Activated naive CD8-positive, alpha-beta T cell treated with anti-CD3 and anti-CD28 coated beads, Interleukin-2, amount 10 ng/mL, durations not matched to agents 7 days and 5 days (primary cell): ENCODE results near the gene ANO4. TPM values are rescaled to one million over a fixed set of nuclear protein-coding genes. Genes with fewer than 3 reads are reported as not detected.

Experiments
- ATAC-seq: fragments of 150-1000 bp; cut with Tn5 transposase; one replicate; pipeline ENCODE4 v1.10.0; 2021; ENCODE audit warnings: low read depth, moderate library complexity
- POLR2A ChIA-PET: fragments of 350-600 bp; sonication (Branson Sonifier 250); formaldehyde crosslinking; loops from one replicate; lab custom pipeline; 2021; ENCODE audit warnings: antibody characterized with exemption; lab: Charles Lee
- DNase-seq: peaks from one replicate; pipeline ENCODE4 v3.0.0; 2021
- H3K27ac Mint-ChIP-seq: one replicate; pipeline ENCODE4 v1.8.0; 2022; ENCODE audit warnings: mild to moderate bottlenecking, mixed read lengths
- H3K27me3 Mint-ChIP-seq: one replicate; pipeline ENCODE4 v1.8.0; 2022; ENCODE audit warnings: mild to moderate bottlenecking, moderate library complexity, mixed read lengths
- H3K36me3 Mint-ChIP-seq: one replicate; pipeline ENCODE4 v1.8.0; 2021; ENCODE audit warnings: mild to moderate bottlenecking, mixed read lengths
- H3K4me1 Mint-ChIP-seq: one replicate; pipeline ENCODE4 v1.8.0; 2021; ENCODE audit warnings: mixed read lengths
- H3K4me3 Mint-ChIP-seq: one replicate; pipeline ENCODE4 v1.8.0; 2022; ENCODE audit warnings: mild to moderate bottlenecking, moderate library complexity, mixed read lengths
- H3K9me3 Mint-ChIP-seq: one replicate; pipeline ENCODE4 v1.8.0; 2021; ENCODE audit warnings: mixed read lengths
- total RNA-seq, 2 experiments: library from RNA; stranded (reverse); gene quantifications; one replicate each; pipeline ENCODE4 v1.2.3, GENCODE V29; 2021

The ANO4 gene
- total RNA-seq, 2 experiments from 2014 or later, result not detected

- Mint-ChIP-seq H3K9me3 (no peaks in the 10 kb centered on the region), H3K4me1 (no peaks in the 10 kb centered on the region), H3K36me3 (no peaks in the 10 kb centered on the region), H3K27me3 (no peaks in the 10 kb centered on the region), H3K4me3 (no peak overlapping the region), H3K27ac (no peak overlapping the region)
- ATAC-seq (no peak), DNase-seq (no peak)
- POLR2A ChIA-PET, result no interaction called here
Measured at GRCh38 chr12:100830003-100830795, 35.6 kb downstream of the ANO4 start.

GRCh38 chr12:100833282-100833681 is 38.7 kb downstream of the ANO4 start:
- POLR2A ChIA-PET, result no interaction called here

DNA sequence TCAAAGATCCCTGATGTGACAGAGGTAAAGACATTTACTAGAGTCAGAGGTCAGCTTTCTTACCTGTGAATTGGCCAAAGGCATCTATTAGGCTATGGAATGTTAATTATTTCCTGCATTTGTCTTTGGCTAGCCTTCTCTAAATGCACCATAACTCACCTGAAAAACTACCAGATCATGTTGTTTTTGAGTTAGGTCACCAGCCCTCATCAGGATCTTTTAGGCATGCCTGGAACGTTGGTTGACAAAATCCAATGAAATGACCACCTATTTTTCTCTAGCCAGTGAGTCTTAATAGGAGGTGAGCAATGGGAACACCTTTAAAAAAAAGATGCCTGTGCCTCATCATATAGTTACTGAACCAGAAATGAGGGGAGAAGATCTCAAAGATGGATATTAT is 46.2 kb downstream of the ANO4 start:
- Mint-ChIP-seq H3K27me3 (no peaks in the 10 kb centered on the region), H3K4me1 (no peaks in the 10 kb centered on the region), H3K36me3 (no peaks in the 10 kb centered on the region), H3K9me3 (no peaks in the 10 kb centered on the region), H3K27ac (no peak overlapping the region), H3K4me3 (no peak overlapping the region)
- DNase-seq (no peak), ATAC-seq (no peak)
- POLR2A ChIA-PET, result no interaction called here

More at GRCh38 chr12:100833282-100833681, 38.7 kb downstream of the ANO4 start:
- ATAC-seq (no peak), DNase-seq (no peak)
- Mint-ChIP-seq H3K9me3 (no peaks in the 10 kb centered on the region), H3K36me3 (no peaks in the 10 kb centered on the region), H3K4me1 (no peaks in the 10 kb centered on the region), H3K27ac (no peak overlapping the region), H3K4me3 (no peak overlapping the region), H3K27me3 (no peaks in the 10 kb centered on the region)

GRCh38 chr12:100842156-100842555 is 47.6 kb downstream of the ANO4 start:
- no peaks in the 10 kb centered on the region for H3K27me3 Mint-ChIP-seq
- H3K27ac Mint-ChIP-seq, result no peak overlapping the region
- no peaks in the 10 kb centered on the region for H3K4me1 Mint-ChIP-seq
- POLR2A ChIA-PET, result no interaction called here
- H3K36me3 Mint-ChIP-seq, result no peaks in the 10 kb centered on the region
- no peak overlapping the region for H3K4me3 Mint-ChIP-seq
- ATAC-seq, result no peak
- DNase-seq, result no peak
- no peaks in the 10 kb centered on the region for H3K9me3 Mint-ChIP-seq

DNA sequence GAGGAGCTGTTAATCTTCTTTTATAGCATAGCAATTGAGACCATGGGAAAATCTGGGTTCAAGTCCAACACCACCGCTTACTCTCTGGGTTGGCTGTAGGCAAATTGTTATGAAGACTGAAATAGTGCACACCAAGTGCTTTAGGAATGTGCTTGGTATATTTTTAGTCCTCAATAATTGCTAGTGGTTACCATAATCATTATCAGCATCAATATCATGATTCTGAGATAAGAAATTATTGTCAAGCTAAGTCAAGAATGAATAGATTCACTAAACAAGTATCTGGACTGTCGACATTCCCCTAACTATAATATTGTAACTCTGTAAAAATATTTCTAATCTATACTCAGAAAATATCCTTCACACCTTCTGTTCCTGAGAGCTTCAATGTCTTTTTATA is 48.5 kb downstream of the ANO4 start:
- H3K27me3 Mint-ChIP-seq, result no peaks in the 10 kb centered on the region
- no peak for ATAC-seq
- H3K27ac Mint-ChIP-seq, result no peak overlapping the region
- DNase-seq, result no peak
- H3K4me1 Mint-ChIP-seq, result no peaks in the 10 kb centered on the region
- no peak overlapping the region for H3K4me3 Mint-ChIP-seq
- H3K9me3 Mint-ChIP-seq, result no peaks in the 10 kb centered on the region
- H3K36me3 Mint-ChIP-seq, result no peaks in the 10 kb centered on the region
- POLR2A ChIA-PET, result no interaction called here

DNA sequence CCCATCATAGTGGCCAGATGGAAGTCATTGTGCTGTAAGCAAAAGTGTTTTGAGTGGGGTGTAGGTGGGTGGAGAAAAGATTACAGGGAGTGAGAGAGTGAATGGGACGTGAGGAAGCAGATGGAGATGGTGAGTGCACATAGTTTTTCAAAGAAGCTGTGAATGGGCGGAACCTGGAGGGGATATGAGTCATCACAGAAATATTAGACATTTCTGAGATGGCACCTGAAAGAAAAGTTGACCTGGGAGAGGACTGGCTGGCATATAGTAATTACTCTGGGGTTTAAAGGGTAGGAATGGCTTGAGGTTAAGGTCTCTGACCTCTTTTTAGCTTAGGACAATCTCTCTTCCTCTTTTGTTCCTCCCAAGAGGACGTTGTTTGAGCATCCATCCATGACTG is 50.5 kb downstream of the ANO4 start:
- POLR2A ChIA-PET, result no interaction called here
- no peaks in the 10 kb centered on the region for H3K36me3 Mint-ChIP-seq
- no peak for DNase-seq

GRCh38 chr12:100851637-100852036 is 57.1 kb downstream of the ANO4 start:
- H3K4me1 Mint-ChIP-seq, result no peaks in the 10 kb centered on the region
- no peaks in the 10 kb centered on the region for H3K36me3 Mint-ChIP-seq
- H3K9me3 Mint-ChIP-seq, result no peaks in the 10 kb centered on the region
- no peak for ATAC-seq
- H3K4me3 Mint-ChIP-seq, result no peak overlapping the region
- POLR2A ChIA-PET, result no interaction called here
- DNase-seq, result no peak
- H3K27ac Mint-ChIP-seq, result no peak overlapping the region
- H3K27me3 Mint-ChIP-seq, result no peaks in the 10 kb centered on the region

More for the DNA sequence above, 50.5 kb downstream of the ANO4 start:
- H3K4me3 Mint-ChIP-seq, result no peak overlapping the region
- H3K27me3 Mint-ChIP-seq, result no peaks in the 10 kb centered on the region
- H3K4me1 Mint-ChIP-seq, result no peaks in the 10 kb centered on the region
- H3K9me3 Mint-ChIP-seq, result no peaks in the 10 kb centered on the region
- no peak for ATAC-seq
- no peak overlapping the region for H3K27ac Mint-ChIP-seq

DNA sequence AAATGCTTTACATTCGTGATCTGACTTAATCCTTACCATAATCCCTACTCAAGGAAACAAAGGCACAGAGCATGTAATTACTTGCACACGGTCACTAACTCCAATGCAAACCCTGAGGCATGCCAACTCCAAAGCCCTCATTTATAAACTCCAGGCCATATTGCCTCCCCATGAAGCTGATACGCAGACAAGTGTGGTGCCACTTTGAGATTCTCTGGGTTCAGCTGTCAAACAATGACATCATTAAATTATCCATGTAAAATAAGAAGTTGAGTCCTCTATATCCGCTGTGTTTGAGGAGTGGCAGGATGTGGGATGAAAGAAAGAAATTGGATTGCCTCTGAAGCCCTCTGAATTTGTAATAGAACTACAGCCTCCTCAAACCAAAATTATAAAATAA is 62.8 kb downstream of the ANO4 start:
- no peak for DNase-seq
- Mint-ChIP-seq H3K27ac (no peak overlapping the region), H3K36me3 (no peaks in the 10 kb centered on the region), H3K9me3 (no peaks in the 10 kb centered on the region), H3K4me1 (no peaks in the 10 kb centered on the region), H3K4me3 (no peak overlapping the region), H3K27me3 (no peaks in the 10 kb centered on the region)
- POLR2A ChIA-PET, result no interaction called here
- no peak for ATAC-seq

DNA sequence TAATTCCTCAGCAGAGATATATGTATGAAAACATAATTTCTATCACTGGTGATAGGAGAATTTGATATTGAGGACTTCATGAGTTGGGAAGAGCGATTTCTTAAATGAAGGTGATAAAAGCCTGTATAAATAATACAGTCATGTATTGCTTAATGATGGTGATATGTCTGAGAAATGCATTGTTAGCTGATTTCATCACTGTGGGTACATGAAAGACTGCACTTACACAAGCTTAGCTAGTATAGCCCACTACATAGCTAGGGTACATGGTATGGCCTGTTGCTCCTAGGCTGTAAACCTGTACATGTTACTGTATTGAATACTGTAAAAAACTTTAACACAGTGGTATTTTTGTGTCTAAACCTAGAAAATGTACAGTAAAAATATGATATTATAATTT is 63.4 kb downstream of the ANO4 start:
- no peaks in the 10 kb centered on the region for H3K9me3 Mint-ChIP-seq
- DNase-seq, result no peak
- no peaks in the 10 kb centered on the region for H3K36me3 Mint-ChIP-seq
- no peak for ATAC-seq
- no peaks in the 10 kb centered on the region for H3K27me3 Mint-ChIP-seq
- no peaks in the 10 kb centered on the region for H3K4me1 Mint-ChIP-seq
- H3K4me3 Mint-ChIP-seq, result no peak overlapping the region
- POLR2A ChIA-PET, result no interaction called here
- no peak overlapping the region for H3K27ac Mint-ChIP-seq

GRCh38 chr12:100858656-100859055 is 64.1 kb downstream of the ANO4 start:
- H3K36me3 Mint-ChIP-seq, result no peaks in the 10 kb centered on the region
- H3K4me1 Mint-ChIP-seq, result no peaks in the 10 kb centered on the region
- no peak overlapping the region for H3K4me3 Mint-ChIP-seq
- H3K27me3 Mint-ChIP-seq, result no peaks in the 10 kb centered on the region
- POLR2A ChIA-PET, result no interaction called here
- no peak for ATAC-seq
- no peaks in the 10 kb centered on the region for H3K9me3 Mint-ChIP-seq
- no peak for DNase-seq
- H3K27ac Mint-ChIP-seq, result no peak overlapping the region

DNA sequence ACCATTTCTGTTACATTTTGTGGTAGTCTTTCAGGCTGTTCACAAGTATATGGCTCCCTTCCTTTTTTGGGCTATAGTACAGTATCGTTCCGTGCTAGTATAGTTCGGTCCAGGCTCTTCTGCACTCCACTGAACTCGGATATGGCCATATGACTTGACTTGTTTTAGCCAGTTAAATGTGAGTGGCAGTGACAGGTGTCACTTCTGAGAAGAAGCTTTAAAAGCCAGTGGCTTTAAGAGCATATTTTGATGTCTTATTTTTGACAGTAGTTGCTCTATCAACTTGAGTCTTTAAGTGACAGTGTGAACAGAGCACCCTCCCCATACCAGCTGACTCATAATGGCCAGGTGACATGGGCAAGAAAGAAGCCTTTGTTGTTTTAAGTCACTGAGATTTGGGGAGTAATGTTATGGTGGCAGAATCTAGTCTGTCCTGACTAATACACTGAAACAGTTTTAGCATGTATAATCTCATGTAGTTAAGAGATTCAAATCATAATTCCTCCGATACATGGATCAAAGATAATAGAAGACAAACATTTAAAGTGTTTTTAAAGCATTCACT is 64.6 kb downstream of the ANO4 start:
- Mint-ChIP-seq H3K9me3 (no peaks in the 10 kb centered on the region), H3K4me1 (no peaks in the 10 kb centered on the region), H3K4me3 (no peak overlapping the region), H3K27me3 (no peaks in the 10 kb centered on the region), H3K36me3 (no peaks in the 10 kb centered on the region), H3K27ac (no peak overlapping the region)
- DNase-seq, result no peak
- POLR2A ChIA-PET, result no interaction called here
- no peak for ATAC-seq

DNA sequence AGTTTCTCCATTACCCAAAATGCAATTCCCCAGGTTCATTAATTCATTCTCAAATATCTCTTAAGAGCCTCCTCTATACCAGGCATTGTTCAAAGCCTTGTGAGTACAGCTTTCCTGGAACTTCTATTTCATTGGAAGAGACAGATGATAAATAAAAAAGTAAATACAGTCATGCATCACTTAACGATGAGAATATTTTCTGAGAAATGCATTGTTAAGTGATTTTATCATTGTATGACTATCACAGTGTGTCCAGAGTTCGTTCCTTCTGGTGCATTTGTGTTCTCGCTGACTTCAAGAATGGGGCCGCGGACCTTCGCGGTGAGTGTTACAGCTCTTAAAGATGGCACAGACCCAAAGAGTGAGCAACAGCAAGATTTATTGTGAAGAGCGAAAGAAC is 66.0 kb downstream of the ANO4 start:
- Mint-ChIP-seq H3K36me3 (no peaks in the 10 kb centered on the region), H3K4me3 (no peak overlapping the region), H3K4me1 (no peaks in the 10 kb centered on the region), H3K9me3 (no peaks in the 10 kb centered on the region), H3K27me3 (no peaks in the 10 kb centered on the region), H3K27ac (no peak overlapping the region)
- POLR2A ChIA-PET, result no interaction called here
- DNase-seq, result no peak
- ATAC-seq, result no peak

DNA sequence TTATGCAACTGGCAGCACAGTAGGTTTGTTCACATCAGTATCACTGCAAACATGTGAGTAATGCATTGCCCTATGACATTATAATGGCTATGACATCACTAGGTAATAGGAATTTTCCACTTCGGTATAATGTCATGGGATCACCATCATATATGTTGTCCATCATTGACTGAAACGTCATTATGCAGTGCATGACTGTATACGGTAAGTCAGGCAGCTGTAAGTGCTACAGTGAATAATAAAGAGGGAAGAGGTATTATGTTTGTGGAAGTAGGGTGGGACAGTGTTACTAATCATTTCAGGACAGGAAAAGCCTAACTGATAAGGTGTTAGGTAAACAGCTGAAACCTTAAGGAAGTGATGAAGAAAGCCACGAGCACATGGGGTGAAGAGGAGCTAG is 68.1 kb downstream of the ANO4 start:
- POLR2A ChIA-PET, result no interaction called here

GRCh38 chr12:100864366-100864765 is 69.8 kb downstream of the ANO4 start:
- H3K4me3 Mint-ChIP-seq, result no peak overlapping the region
- H3K27me3 Mint-ChIP-seq, result no peaks in the 10 kb centered on the region
- ATAC-seq (no peak), DNase-seq (no peak)
- H3K9me3 Mint-ChIP-seq, result no peaks in the 10 kb centered on the region
- H3K36me3 Mint-ChIP-seq, result no peaks in the 10 kb centered on the region
- no peak overlapping the region for H3K27ac Mint-ChIP-seq
- no peaks in the 10 kb centered on the region for H3K4me1 Mint-ChIP-seq
- POLR2A ChIA-PET, result no interaction called here

More for the DNA sequence above, 68.1 kb downstream of the ANO4 start:
- H3K27ac Mint-ChIP-seq, result no peak overlapping the region
- no peaks in the 10 kb centered on the region for H3K4me1 Mint-ChIP-seq
- no peak for ATAC-seq
- H3K36me3 Mint-ChIP-seq, result no peaks in the 10 kb centered on the region
- no peaks in the 10 kb centered on the region for H3K9me3 Mint-ChIP-seq
- H3K4me3 Mint-ChIP-seq, result no peak overlapping the region
- no peaks in the 10 kb centered on the region for H3K27me3 Mint-ChIP-seq
- no peak for DNase-seq
